HCT116 (cell line): ENCODE data around the gene NSUN7. TPM values are rescaled to one million over a fixed set of nuclear protein-coding genes. Genes with fewer than 3 reads are reported as not detected.

Experiments
- ATAC-seq: fragments of 200-7000 bp; cut with Tn5 transposase; 2 replicates; pipeline ENCODE4 v1.9.1; 2020; ENCODE audit warnings: mild to moderate bottlenecking, moderate library complexity
- BruUV-seq: library from RNA; stranded (reverse); fragments of 400-500 nt; replicated peaks from 2 replicates; lab custom pipeline; 2021; lab: Mats Ljungman, UMichigan
- CTCF ChIA-PET: fragments of 300-600 bp; sonication (Branson Sonifier 250); formaldehyde crosslinking; loops from one replicate; lab custom pipeline; 2021; ENCODE audit warnings: antibody characterized with exemption; lab: Charles Lee
- POLR2A ChIA-PET: fragments of 300-600, 350-600 bp; sonication (Branson Sonifier 250); formaldehyde crosslinking; loops from one replicate; lab custom pipeline; 2021; ENCODE audit warnings: antibody characterized with exemption; lab: Charles Lee
- RAD21 ChIA-PET, 2 experiments: fragments of 300-600 bp; sonication (Branson Sonifier 250); formaldehyde crosslinking; loops; one replicate each; lab custom pipeline; 2023; ENCODE audit warnings: low total read pairs in 2 of 2; ENCODE audit not compliant: uncharacterized antibody in 2 of 2, unreplicated experiment in 2 of 2, low non-redundant PET in 1 of 2; lab: Charles Lee
- DNase-seq: peaks from one replicate; pipeline ENCODE4 v3.0.0-alpha.2; 2010; ENCODE audit warnings: low read depth, low spot score
- H2AFZ ChIP-seq: fragments of 200-600 bp; shearing (Covaris generic), sonication (generic); 2 replicates; pipeline ENCODE4 v1.6.1; 2017; ENCODE audit warnings: low read depth, mixed run types, mixed read lengths, antibody characterized with exemption, low read length; ENCODE audit not compliant: poor library complexity, severe bottlenecking
- H3K27ac ChIP-seq: 2 replicates; pipeline ENCODE4 v1.5.1; 2012; ENCODE audit warnings: low read depth, low read length
- H3K27me3 ChIP-seq: fragments of 200-600 bp; sonication (generic); 2 replicates; pipeline ENCODE4 v1.6.1; 2016; ENCODE audit warnings: mixed run types, low read length, mixed read lengths; ENCODE audit not compliant: insufficient read depth
- H3K36me3 ChIP-seq, 2 experiments: fragments of 200-500 bp in 1 of 2; fragments of 200-600 bp in 1 of 2; sonication (Bioruptor generic) in 1 of 2; sonication (generic) in 1 of 2; 2 replicates each; pipeline versions ENCODE4 v1.5.1 to v1.6.1; 2014 to 2016; ENCODE audit warnings: low read length in 2 of 2, inconsistent platforms in 1 of 2, mixed read lengths in 1 of 2, mixed run types in 1 of 2; ENCODE audit not compliant: insufficient read depth in 2 of 2, control insufficient read depth in 1 of 2
- H3K4me1 ChIP-seq, 2 experiments: fragments of 200-600 bp in 1 of 2; sonication (generic) in 1 of 2; 2 replicates each; pipeline versions ENCODE4 v1.5.1 to v1.6.1; 2012 to 2017; ENCODE audit warnings: low read length in 2 of 2, inconsistent platforms in 1 of 2, mild to moderate bottlenecking in 1 of 2, mixed read lengths in 1 of 2, mixed run types in 1 of 2, moderate library complexity in 1 of 2; ENCODE audit not compliant: insufficient read depth in 2 of 2, control insufficient read depth in 1 of 2
- H3K4me2 ChIP-seq: fragments of 200-600 bp; sonication (generic); 2 replicates; pipeline ENCODE4 v1.6.1; 2017; ENCODE audit warnings: mixed run types, low read length, mixed read lengths
- H3K4me3 ChIP-seq, 2 experiments: fragments of 200-600 bp in 1 of 2; sonication (generic) in 1 of 2; replicated peaks in 1 of 2; 2 replicates each; pipeline ENCODE4 v1.5.1; 2011 to 2016; ENCODE audit warnings: low read length in 2 of 2, control low read depth in 1 of 2, low read depth in 1 of 2, mild to moderate bottlenecking in 1 of 2, mixed read lengths in 1 of 2, mixed run types in 1 of 2
- H3K79me2 ChIP-seq: fragments of 200-600 bp; sonication (generic); 2 replicates; pipeline ENCODE4 v1.6.1; 2017; ENCODE audit warnings: mild to moderate bottlenecking, mixed run types, low read length, moderate library complexity, mixed read lengths; ENCODE audit not compliant: insufficient read depth
- H3K9ac ChIP-seq: fragments of 200-600 bp; sonication (generic); 2 replicates; pipeline ENCODE4 v1.6.1; 2016; ENCODE audit warnings: low read length, mixed read lengths
- H3K9me2 ChIP-seq: fragments of 200-600 bp; sonication (generic), shearing (Covaris generic); 2 replicates; pipeline ENCODE4 v1.6.1; 2017; ENCODE audit warnings: mixed run types, mild to moderate bottlenecking, moderate library complexity; ENCODE audit not compliant: insufficient read depth
- H3K9me3 ChIP-seq, 2 experiments: fragments of 200-500 bp in 1 of 2; fragments of 200-600 bp in 1 of 2; sonication (Bioruptor generic) in 1 of 2; sonication (generic) in 1 of 2; 2 replicates each; pipeline ENCODE4 v1.6.1; 2014 to 2017; ENCODE audit warnings: low read length in 2 of 2, mixed read lengths in 2 of 2, inconsistent platforms in 1 of 2, low read depth in 1 of 2, mild to moderate bottlenecking in 1 of 2, mixed run types in 1 of 2, moderate library complexity in 1 of 2; ENCODE audit not compliant: control insufficient read depth in 1 of 2, insufficient read depth in 1 of 2
- H4K20me1 ChIP-seq: fragments of 200-600 bp; sonication (generic), shearing (Covaris generic); 2 replicates; pipeline ENCODE4 v1.6.1; 2017; ENCODE audit warnings: mixed run types, mild to moderate bottlenecking, moderate library complexity; ENCODE audit not compliant: insufficient read depth
- ATF3 ChIP-seq: IDR thresholded peaks from 2 replicates; pipeline ENCODE4 v1.6.1; 2012
- CBX3 ChIP-seq: IDR thresholded peaks from 2 replicates; pipeline ENCODE4 v1.6.1; 2012; ENCODE audit warnings: low read depth
- CEBPB ChIP-seq: IDR thresholded peaks from 2 replicates; pipeline ENCODE4 v1.6.1; 2012; ENCODE audit warnings: low read depth
- ELF1 ChIP-seq: IDR thresholded peaks from 2 replicates; pipeline ENCODE4 v1.6.1; 2012; ENCODE audit warnings: low read depth, borderline replicate concordance
- EZH2 ChIP-seq: fragments of 200-600 bp; sonication (generic); IDR thresholded peaks from 2 replicates; pipeline ENCODE4 v1.6.1; 2017; ENCODE audit warnings: antibody characterized with exemption, mixed run types
- EZH2phosphoT487 ChIP-seq: fragments of 200-600 bp; IDR thresholded peaks from 2 replicates; pipeline ENCODE4 v1.6.1; 2018; ENCODE audit warnings: antibody characterized with exemption, borderline replicate concordance
- FOSL1 ChIP-seq: IDR thresholded peaks from 2 replicates; pipeline ENCODE4 v1.6.1; 2012; ENCODE audit warnings: low read depth
- JUND ChIP-seq: IDR thresholded peaks from 2 replicates; pipeline ENCODE4 v1.6.1; 2012
- MAX ChIP-seq: IDR thresholded peaks from 2 replicates; pipeline ENCODE4 v1.6.1; 2012
- POLR2A ChIP-seq: IDR thresholded peaks from 2 replicates; pipeline ENCODE4 v1.7.0; 2011; ENCODE audit warnings: borderline replicate concordance; ENCODE audit not compliant: insufficient read depth, insufficient read length; ENCODE audit errors: extremely low read depth
- POLR2AphosphoS5 ChIP-seq: IDR thresholded peaks from 2 replicates; pipeline ENCODE4 v1.6.1; 2011; ENCODE audit warnings: mild to moderate bottlenecking, low read depth, low read length, moderate library complexity
- RAD21 ChIP-seq: IDR thresholded peaks from 2 replicates; pipeline ENCODE4 v1.6.1; 2012; ENCODE audit warnings: low read depth, mild to moderate bottlenecking
- SIN3A ChIP-seq: IDR thresholded peaks from 2 replicates; pipeline ENCODE4 v1.6.1; 2012; ENCODE audit warnings: low read depth
- TCF7L2 ChIP-seq: IDR thresholded peaks from 2 replicates; pipeline ENCODE4 v1.7.0; 2011; ENCODE audit warnings: borderline replicate concordance, inconsistent platforms; ENCODE audit not compliant: insufficient read depth, insufficient read length; ENCODE audit errors: extremely low read depth
- YY1 ChIP-seq: IDR thresholded peaks from 2 replicates; pipeline ENCODE4 v1.6.1; 2011; ENCODE audit warnings: low read length, low read depth, moderate library complexity, mild to moderate bottlenecking; ENCODE audit not compliant: insufficient replicate concordance; ENCODE audit errors: extremely low read depth
- ZNF274 ChIP-seq: fragments of 200-500 bp; sonication (Bioruptor generic); IDR thresholded peaks from 2 replicates; pipeline ENCODE4 v1.6.1; 2014; ENCODE audit warnings: mild to moderate bottlenecking, low read depth, low read length, inconsistent platforms
- intact Hi-C: fragments of 100-400 bp; cut with micrococcal nuclease; formaldehyde crosslinking; loops from 2 replicates; pipeline ENCODE4 v1.10.0; 2022
- total RNA-seq: library from RNA; stranded (reverse); gene quantifications from one replicate; pipeline ENCODE4 v1.2.1, GENCODE V29; 2021; ENCODE audit not compliant: unreplicated experiment
- TF ChIP-seq, protein P1 (sequence below): IDR thresholded peaks from 2 replicates; pipeline ENCODE4 v1.6.1; 2012; ENCODE audit warnings: low read depth
- TF ChIP-seq, protein P2 (sequence below): IDR thresholded peaks from 2 replicates; pipeline ENCODE4 v1.6.1; 2011; ENCODE audit warnings: mild to moderate bottlenecking, low read length, moderate library complexity; ENCODE audit not compliant: insufficient replicate concordance; ENCODE audit errors: extremely low read depth
- TF ChIP-seq, protein P3 (sequence below), 3 experiments: fragments of 200-600 bp in 1 of 3; sonication (generic) in 1 of 3; IDR thresholded peaks in 2 of 3; conservative IDR thresholded peaks in 1 of 3; 2 replicates each; pipeline ENCODE4 v1.5.1; 2012 to 2017; ENCODE audit warnings: low read depth in 2 of 3, low read length in 2 of 3, antibody characterized with exemption in 1 of 3, borderline replicate concordance in 1 of 3, control low read depth in 1 of 3, mild to moderate bottlenecking in 1 of 3, mixed read lengths in 1 of 3, mixed run types in 1 of 3, moderate library complexity in 1 of 3; ENCODE audit not compliant: insufficient read depth in 1 of 3

Gene NSUN7
- total RNA-seq, 1 experiment from 2014 or later = 0.07 TPM

DNA sequence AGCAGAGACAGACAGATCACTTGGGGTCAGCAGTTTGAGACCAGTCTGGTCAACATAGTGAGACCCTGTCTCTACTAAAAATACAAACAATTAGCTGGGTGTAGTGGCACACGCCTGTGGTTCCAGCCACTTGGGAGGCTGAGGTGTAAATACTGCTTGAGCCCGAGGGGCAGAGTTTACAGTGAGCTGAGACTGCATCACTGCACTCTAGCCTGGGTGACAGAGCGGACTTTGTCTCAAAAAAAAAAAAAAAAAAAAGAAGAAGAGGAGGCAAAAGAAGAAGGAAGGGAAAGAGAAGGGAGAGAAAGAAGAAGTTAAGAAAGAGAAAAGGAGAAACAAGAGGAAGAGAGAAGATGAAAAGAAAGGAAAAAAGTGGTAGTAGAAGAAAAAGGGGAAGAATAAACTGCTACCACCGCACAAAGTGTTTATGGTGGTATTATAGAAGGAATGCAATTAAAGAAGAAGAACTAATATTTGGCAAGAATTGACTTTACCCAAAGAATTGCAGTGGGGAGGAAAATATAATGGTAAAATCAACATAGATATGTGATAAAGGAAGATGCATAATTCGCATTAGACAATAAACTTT is 19.6 kb upstream of the NSUN7 start:
- H4K20me1 ChIP-seq = no peaks in the 10 kb centered on the region
- H3K9me2 ChIP-seq = no peaks in the 10 kb centered on the region
- TF ChIP-seq, protein P1, sequence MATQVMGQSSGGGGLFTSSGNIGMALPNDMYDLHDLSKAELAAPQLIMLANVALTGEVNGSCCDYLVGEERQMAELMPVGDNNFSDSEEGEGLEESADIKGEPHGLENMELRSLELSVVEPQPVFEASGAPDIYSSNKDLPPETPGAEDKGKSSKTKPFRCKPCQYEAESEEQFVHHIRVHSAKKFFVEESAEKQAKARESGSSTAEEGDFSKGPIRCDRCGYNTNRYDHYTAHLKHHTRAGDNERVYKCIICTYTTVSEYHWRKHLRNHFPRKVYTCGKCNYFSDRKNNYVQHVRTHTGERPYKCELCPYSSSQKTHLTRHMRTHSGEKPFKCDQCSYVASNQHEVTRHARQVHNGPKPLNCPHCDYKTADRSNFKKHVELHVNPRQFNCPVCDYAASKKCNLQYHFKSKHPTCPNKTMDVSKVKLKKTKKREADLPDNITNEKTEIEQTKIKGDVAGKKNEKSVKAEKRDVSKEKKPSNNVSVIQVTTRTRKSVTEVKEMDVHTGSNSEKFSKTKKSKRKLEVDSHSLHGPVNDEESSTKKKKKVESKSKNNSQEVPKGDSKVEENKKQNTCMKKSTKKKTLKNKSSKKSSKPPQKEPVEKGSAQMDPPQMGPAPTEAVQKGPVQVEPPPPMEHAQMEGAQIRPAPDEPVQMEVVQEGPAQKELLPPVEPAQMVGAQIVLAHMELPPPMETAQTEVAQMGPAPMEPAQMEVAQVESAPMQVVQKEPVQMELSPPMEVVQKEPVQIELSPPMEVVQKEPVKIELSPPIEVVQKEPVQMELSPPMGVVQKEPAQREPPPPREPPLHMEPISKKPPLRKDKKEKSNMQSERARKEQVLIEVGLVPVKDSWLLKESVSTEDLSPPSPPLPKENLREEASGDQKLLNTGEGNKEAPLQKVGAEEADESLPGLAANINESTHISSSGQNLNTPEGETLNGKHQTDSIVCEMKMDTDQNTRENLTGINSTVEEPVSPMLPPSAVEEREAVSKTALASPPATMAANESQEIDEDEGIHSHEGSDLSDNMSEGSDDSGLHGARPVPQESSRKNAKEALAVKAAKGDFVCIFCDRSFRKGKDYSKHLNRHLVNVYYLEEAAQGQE = no peak
- TF ChIP-seq JUND (no peak), CBX3 (no peak), SIN3A (no peak), TCF7L2 (no peak), ATF3 (no peak), RAD21 (no peak), EZH2phosphoT487 (no peak), POLR2AphosphoS5 (no peak), FOSL1 (no peak), ELF1 (no peak), MAX (no peak), CEBPB (no peak), YY1 (no peak), EZH2 (no peak), POLR2A (no peak), ZNF274 (no peak)
- TF ChIP-seq, protein P2, sequence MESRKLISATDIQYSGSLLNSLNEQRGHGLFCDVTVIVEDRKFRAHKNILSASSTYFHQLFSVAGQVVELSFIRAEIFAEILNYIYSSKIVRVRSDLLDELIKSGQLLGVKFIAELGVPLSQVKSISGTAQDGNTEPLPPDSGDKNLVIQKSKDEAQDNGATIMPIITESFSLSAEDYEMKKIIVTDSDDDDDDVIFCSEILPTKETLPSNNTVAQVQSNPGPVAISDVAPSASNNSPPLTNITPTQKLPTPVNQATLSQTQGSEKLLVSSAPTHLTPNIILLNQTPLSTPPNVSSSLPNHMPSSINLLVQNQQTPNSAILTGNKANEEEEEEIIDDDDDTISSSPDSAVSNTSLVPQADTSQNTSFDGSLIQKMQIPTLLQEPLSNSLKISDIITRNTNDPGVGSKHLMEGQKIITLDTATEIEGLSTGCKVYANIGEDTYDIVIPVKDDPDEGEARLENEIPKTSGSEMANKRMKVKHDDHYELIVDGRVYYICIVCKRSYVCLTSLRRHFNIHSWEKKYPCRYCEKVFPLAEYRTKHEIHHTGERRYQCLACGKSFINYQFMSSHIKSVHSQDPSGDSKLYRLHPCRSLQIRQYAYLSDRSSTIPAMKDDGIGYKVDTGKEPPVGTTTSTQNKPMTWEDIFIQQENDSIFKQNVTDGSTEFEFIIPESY = no peak
- TF ChIP-seq, protein P3, sequence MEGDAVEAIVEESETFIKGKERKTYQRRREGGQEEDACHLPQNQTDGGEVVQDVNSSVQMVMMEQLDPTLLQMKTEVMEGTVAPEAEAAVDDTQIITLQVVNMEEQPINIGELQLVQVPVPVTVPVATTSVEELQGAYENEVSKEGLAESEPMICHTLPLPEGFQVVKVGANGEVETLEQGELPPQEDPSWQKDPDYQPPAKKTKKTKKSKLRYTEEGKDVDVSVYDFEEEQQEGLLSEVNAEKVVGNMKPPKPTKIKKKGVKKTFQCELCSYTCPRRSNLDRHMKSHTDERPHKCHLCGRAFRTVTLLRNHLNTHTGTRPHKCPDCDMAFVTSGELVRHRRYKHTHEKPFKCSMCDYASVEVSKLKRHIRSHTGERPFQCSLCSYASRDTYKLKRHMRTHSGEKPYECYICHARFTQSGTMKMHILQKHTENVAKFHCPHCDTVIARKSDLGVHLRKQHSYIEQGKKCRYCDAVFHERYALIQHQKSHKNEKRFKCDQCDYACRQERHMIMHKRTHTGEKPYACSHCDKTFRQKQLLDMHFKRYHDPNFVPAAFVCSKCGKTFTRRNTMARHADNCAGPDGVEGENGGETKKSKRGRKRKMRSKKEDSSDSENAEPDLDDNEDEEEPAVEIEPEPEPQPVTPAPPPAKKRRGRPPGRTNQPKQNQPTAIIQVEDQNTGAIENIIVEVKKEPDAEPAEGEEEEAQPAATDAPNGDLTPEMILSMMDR (IDR thresholded peaks at IDR 0.05 in 2 of 3, conservative IDR thresholded peaks at IDR 0.05 in 1 of 3; ENCODE audit: borderline replicate concordance in 1 of 3, insufficient read depth in 1 of 3, low read depth in 2 of 3, low read length in 2 of 3) = no peak
- H3K4me2 ChIP-seq = no peak overlapping the region
- H3K4me1 ChIP-seq = no peaks in the 10 kb centered on the region
- no peaks in the 10 kb centered on the region for H3K27me3 ChIP-seq
- H2AFZ ChIP-seq = no peak overlapping the region
- H3K36me3 ChIP-seq = no peaks in the 10 kb centered on the region
- H3K79me2 ChIP-seq = no peaks in the 10 kb centered on the region
- no peak for ATAC-seq
- intact Hi-C loops = loop anchor here (10.0 kb wide), 1 partner anchor 485 kb away; the partner anchor contains the start of gene APBB2
- no peak overlapping the region for H3K4me3 ChIP-seq
- H3K9me3 ChIP-seq = no peaks in the 10 kb centered on the region
- no peak for DNase-seq
- no TSS peak for BruUV-seq
- ChIA-PET CTCF (no interaction called here), RAD21 (no interaction called here), POLR2A (no interaction called here)
- H3K9ac ChIP-seq = no peak overlapping the region
- no peak overlapping the region for H3K27ac ChIP-seq
